ENCODE results near the gene SMTN. TPM values are rescaled to one million over a fixed set of nuclear protein-coding genes. Genes with fewer than 3 reads are reported as not detected.

Gene SMTN
- total RNA-seq, 4 donors from 2014 or later: 29.2 to 116 (median 32.2) TPM

DNA sequence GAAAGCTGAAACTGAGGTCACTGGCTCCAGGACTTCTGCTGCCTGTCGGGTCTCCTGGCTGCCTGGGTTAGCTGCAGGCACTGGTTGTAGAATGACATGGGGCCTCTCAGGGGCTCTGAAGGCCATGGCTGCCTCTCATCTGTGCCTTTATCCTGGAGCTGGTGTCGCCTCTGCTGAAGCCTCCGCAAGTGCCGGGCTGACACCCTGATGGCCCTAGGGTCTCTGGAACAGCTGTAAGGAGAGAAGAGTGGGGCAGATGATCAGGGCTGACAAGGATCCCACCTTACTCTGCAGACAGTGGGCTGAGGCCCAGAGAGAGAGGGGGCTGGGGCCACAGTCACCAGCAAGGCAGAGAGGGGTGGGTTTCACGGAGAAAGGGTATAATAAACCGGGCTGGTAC is 54.6 kb downstream of the SMTN start:
- no peak for ATAC-seq (ENCODE audit: low FRiP score)
- TF ChIP-seq, protein P1, sequence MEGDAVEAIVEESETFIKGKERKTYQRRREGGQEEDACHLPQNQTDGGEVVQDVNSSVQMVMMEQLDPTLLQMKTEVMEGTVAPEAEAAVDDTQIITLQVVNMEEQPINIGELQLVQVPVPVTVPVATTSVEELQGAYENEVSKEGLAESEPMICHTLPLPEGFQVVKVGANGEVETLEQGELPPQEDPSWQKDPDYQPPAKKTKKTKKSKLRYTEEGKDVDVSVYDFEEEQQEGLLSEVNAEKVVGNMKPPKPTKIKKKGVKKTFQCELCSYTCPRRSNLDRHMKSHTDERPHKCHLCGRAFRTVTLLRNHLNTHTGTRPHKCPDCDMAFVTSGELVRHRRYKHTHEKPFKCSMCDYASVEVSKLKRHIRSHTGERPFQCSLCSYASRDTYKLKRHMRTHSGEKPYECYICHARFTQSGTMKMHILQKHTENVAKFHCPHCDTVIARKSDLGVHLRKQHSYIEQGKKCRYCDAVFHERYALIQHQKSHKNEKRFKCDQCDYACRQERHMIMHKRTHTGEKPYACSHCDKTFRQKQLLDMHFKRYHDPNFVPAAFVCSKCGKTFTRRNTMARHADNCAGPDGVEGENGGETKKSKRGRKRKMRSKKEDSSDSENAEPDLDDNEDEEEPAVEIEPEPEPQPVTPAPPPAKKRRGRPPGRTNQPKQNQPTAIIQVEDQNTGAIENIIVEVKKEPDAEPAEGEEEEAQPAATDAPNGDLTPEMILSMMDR (IDR thresholded peaks at IDR 0.05): no peak
- DNase-seq (ENCODE audit: low spot score): no peak

DNA sequence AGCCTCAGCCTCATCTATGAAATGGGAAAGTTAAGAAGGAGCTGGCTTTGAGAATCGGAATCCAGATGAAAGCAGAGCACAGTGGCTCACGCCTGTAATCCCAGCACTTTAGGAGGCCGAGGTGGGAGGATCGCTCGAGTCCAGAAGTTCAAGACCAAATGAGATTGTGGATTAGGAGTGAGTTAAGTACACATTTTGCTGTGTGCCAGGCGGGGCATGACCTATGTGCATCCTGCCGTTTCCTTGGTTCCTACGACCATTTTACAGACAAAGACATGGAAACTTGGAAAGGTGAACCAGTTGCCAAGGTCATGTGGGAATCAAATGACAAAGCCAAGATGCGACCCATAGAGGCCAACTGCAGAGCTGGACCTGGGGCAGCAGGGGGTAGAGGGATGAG is 55.0 kb downstream of the SMTN start:
- DNase-seq (ENCODE audit: low spot score) (no peak), ATAC-seq (ENCODE audit: low FRiP score) (no peak)
- TF ChIP-seq, protein P1 (IDR thresholded peaks at IDR 0.05): no peak

DNA sequence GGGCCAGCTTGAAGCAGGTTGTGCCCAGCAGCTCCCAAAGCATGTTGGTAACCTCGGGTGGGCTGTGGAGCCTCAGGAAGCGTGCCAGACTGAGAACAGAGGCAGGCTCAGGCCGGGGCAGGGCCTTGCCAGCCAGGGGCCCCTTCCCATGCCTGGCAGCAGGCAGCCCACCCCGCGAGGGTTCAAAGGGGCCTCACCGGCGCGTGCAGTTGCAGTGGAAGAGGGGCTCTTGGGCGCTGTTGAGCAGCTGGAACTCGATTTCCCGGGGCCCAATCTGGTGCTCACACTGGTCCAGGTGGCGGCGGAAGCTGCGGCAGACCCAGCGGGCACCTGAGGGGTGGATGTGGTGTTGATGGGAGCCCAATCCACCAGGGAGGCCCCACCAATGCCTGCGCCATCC is 55.6 kb downstream of the SMTN start:
- ATAC-seq (ENCODE audit: low FRiP score): no peak
- no peak for DNase-seq (ENCODE audit: low spot score)
- TF ChIP-seq, protein P1 (IDR thresholded peaks at IDR 0.05): no peak

DNA sequence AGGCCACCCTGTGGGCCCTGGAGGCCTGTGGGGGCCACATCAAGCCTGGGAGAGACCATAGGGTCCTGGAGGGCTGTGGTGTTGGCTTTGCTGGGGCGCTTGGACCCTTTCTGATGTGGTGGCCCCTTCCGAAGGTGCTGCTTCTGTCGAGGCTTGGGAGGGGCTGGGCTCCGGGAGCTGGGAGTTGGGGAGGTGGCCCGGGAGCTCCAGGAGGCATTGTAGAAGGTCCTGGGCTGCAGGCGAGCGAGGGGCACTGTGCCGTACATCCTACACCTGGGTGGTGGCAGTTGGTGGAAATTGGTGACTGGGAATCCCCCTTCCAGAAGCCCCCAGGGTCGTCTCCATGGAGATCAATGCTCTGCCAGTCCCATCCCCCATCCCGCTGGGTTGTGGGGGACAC is 56.6 kb downstream of the SMTN start:
- ATAC-seq (ENCODE audit: low FRiP score): peak; percentile 8
- TF ChIP-seq, protein P1 (IDR thresholded peaks at IDR 0.05): no peak
- no peak for DNase-seq (ENCODE audit: low spot score)

DNA sequence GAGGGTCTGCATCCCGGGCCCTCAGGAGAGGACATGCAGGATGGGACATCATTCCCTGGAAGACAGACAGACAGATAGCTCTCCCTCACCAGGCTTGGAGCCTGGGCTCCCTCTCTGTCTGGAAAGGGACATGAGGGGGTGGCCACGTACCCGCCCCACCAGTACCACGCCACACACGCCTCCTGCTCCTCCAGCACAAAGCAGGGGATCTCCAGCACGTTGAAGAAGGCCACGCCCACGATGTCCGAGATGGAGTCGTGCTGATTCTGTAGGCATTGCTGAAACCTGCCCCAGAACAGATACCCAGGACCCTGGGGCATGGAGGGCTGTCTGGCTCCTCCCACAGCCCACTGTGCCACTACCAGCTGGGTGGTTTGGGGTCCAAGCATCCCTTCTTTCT is 57.0 kb downstream of the SMTN start:
- DNase-seq (ENCODE audit: low spot score) (no peak), ATAC-seq (ENCODE audit: low FRiP score) (no peak)
- TF ChIP-seq, protein P1 (IDR thresholded peaks at IDR 0.05): no peak

DNA sequence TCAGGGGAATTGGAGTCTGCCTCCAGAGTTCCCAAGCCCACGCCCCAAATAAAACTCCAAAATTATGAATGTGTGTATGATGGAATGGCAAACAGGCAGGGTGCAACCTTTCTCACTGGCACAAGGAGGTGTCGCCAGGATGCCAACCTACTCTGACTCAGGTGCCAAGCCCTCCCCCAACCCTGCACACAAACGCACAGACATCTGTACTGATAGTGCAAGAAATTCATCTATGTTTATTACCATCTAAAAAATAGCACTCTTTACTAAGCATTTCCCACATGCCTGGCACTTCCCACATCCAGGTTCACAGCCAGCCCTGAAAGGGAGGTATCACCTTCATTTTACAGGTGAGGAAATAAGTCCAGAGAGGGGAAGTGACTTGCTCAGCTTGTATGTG is 57.9 kb downstream of the SMTN start:
- ATAC-seq (ENCODE audit: low FRiP score): no peak

More for the DNA sequence above, 57.9 kb downstream of the SMTN start:
- TF ChIP-seq, protein P1 (IDR thresholded peaks at IDR 0.05): no peak
- no peak for DNase-seq (ENCODE audit: low spot score)

All from omental fat pad (tissue), 4 donors.